Activated T-cell treated with anti-CD3 and anti-CD28 coated beads, Interleukin-2, amount 50 U/mL, for 4 hours (primary cell): Measurements from ENCODE around the gene ST8SIA3. TPM values are rescaled to one million over a fixed set of nuclear protein-coding genes. Genes with fewer than 3 reads are reported as not detected.
"Not testable (repeated sequence)": the region's sequence is repeated elsewhere in the genome, so short reads cannot be mapped to it uniquely, and the experiment has no call there.

Experiments used
- ATAC-seq, 2 donors: fragments of 200-7000 bp; cut with Tn5 transposase; one replicate each; pipeline ENCODE4 v1.10.0; 2021
- DNase-seq: peaks from one replicate; pipeline ENCODE4 v3.0.0-alpha.2; 2020
- H3K27me3 Mint-ChIP-seq: one replicate; pipeline ENCODE4 v1.8.0; 2021; ENCODE audit warnings: low read depth, mixed read lengths
- H3K36me3 Mint-ChIP-seq: one replicate; pipeline ENCODE4 v1.8.0; 2022; ENCODE audit warnings: mixed read lengths; ENCODE audit not compliant: insufficient read depth
- H3K4me1 Mint-ChIP-seq: one replicate; pipeline ENCODE4 v1.8.0; 2021; ENCODE audit warnings: low read depth, mixed read lengths
- H3K4me3 Mint-ChIP-seq: one replicate; pipeline ENCODE4 v1.8.0; 2021; ENCODE audit warnings: mild to moderate bottlenecking, moderate library complexity, mixed read lengths
- H3K9me3 Mint-ChIP-seq: one replicate; pipeline ENCODE4 v1.8.0; 2021; ENCODE audit warnings: mixed read lengths
- total RNA-seq, 3 donors: library from RNA; stranded (reverse); gene quantifications; one replicate each; pipeline ENCODE4 v1.2.1, GENCODE V29; 2021

Gene ST8SIA3
- total RNA-seq, 3 donors from 2014 or later = not detected

GRCh38 chr18:57396831-57397230 is 44.5 kb downstream of the ST8SIA3 start:
- not testable (repeated sequence) for DNase-seq, ATAC-seq, H3K36me3 Mint-ChIP-seq, H3K27me3 Mint-ChIP-seq, H3K4me3 Mint-ChIP-seq, H3K4me1 Mint-ChIP-seq
- H3K9me3 Mint-ChIP-seq = peaks cover 11% of the 10 kb centered on the region

DNA sequence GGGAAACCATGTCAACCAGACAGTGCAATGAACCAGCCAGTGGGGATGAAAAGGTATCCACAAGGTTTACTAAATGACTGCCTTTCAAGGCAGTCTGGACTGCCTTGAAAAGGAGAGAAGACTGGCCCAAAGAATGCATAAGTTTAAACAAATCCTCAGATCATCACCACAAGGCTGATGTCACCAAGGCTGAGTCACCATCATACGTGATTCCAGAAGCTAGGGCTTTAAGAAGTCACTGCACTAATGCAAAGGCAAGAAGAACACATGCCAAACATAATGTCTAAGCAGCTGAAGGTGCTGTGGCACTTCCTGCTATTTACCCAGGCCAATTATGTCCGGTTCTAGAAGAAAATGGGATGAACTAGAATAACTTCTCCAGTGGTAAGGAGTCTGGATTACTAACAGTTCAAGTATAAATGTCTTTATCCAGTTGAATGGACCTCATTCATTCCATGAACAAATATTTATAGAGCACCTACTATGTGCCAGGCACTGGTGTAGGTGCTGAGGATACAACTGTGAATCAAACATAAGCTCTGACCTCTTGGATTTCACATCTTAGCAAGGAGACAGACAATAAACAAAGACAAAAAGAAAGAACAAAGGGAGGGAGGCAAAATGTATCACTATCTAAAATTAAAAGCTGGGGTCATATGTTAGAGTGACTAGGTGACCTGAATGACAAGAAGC is 45.2 kb downstream of the ST8SIA3 start:
- H3K27me3 Mint-ChIP-seq = peaks cover 2% of the 10 kb centered on the region
- ATAC-seq = no peak
- H3K36me3 Mint-ChIP-seq = no peaks in the 10 kb centered on the region
- no peaks in the 10 kb centered on the region for H3K4me1 Mint-ChIP-seq
- no peak for DNase-seq
- H3K9me3 Mint-ChIP-seq = peaks cover 11% of the 10 kb centered on the region
- no peak overlapping the region for H3K4me3 Mint-ChIP-seq

DNA sequence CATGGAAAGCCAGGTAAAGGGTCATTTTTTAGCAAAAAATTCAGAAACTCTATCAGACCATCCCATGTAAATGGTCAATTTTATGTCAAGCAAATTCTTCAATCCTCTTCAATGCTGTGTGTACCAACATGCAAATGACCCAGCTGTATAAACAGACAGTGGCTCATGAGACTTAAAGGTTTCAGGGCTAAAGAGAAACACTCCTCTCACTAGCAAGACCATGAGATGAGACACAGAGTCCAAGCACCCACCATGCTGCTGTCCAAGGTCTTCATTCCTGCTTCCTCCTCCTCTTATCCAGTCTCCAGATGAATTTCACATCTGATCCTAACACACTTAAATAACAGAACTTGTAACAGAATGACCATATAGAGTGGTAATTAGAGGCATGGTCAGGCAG is 52.0 kb downstream of the ST8SIA3 start:
- H3K4me1 Mint-ChIP-seq = no peaks in the 10 kb centered on the region
- peaks cover 8% of the 10 kb centered on the region for H3K27me3 Mint-ChIP-seq
- DNase-seq = no peak
- no peak overlapping the region for H3K4me3 Mint-ChIP-seq
- H3K9me3 Mint-ChIP-seq = peaks cover 5% of the 10 kb centered on the region
- ATAC-seq = no peak
- H3K36me3 Mint-ChIP-seq = no peaks in the 10 kb centered on the region

- Mint-ChIP-seq H3K4me1 (no peaks in the 10 kb centered on the region), H3K9me3 (peaks cover 5% of the 10 kb centered on the region), H3K36me3 (no peaks in the 10 kb centered on the region), H3K4me3 (no peak overlapping the region), H3K27me3 (peaks cover 11% of the 10 kb centered on the region)
- ATAC-seq = no peak
- DNase-seq = no peak
These were observed 57.3 kb downstream of the ST8SIA3 start for GRCh38 chr18:57409650-57410049.

DNA sequence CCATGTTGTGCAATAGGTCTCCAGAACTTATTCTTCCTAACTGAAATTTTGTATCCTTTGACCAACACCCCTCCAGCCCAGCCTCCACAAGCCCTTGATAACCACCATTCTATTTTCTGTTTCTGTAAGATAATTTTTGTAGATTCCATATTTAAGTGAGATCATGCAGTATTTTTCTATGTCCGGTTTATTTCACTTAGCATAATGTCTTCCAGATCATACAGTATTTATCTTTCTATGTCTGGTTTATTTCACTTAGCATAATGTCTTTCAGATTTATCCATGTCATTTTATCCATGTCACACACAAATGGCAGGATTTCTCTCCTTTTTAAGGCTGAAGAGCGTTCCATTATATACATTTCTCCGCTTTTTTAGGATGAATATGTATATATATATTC is 58.4 kb downstream of the ST8SIA3 start:
- peaks cover 5% of the 10 kb centered on the region for H3K9me3 Mint-ChIP-seq
- no peak overlapping the region for H3K4me3 Mint-ChIP-seq
- no peaks in the 10 kb centered on the region for H3K4me1 Mint-ChIP-seq
- H3K27me3 Mint-ChIP-seq = peaks cover 16% of the 10 kb centered on the region
- ATAC-seq = no peak
- H3K36me3 Mint-ChIP-seq = no peaks in the 10 kb centered on the region
- DNase-seq = no peak

DNA sequence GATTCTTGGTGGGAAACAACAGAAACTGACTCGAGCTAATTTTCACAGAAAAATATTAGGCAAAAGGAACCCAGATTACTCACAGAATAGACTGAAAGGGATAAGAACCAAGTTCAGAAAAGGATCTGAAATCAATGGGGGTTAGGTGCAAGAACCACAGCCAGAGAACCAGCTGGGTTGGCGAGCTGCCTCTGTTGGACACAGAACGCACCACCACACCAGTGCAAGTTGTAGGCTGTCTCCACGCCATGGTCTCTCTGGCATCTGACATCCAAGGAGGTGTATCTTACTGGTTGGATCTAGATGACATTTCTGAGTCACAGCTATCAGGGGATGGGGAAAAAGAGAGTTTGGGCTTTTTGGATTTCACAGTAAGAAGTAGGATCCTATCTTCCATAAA is 64.2 kb downstream of the ST8SIA3 start:
- ATAC-seq (no peak), DNase-seq (no peak)
- H3K27me3 Mint-ChIP-seq = peaks cover 24% of the 10 kb centered on the region
- no peaks in the 10 kb centered on the region for H3K4me1 Mint-ChIP-seq
- H3K36me3 Mint-ChIP-seq = no peaks in the 10 kb centered on the region
- H3K4me3 Mint-ChIP-seq = no peak overlapping the region
- peaks cover 9% of the 10 kb centered on the region for H3K9me3 Mint-ChIP-seq

Other genes with a start within 250 kb of the ST8SIA3 start
- gene BOD1L2, start 205.5 kb upstream of the ST8SIA3 start, total RNA-seq = not detected
- gene ONECUT2, start 82.8 kb downstream of the ST8SIA3 start, total RNA-seq = under 1 TPM; 0.03 to 0.05 (median 0.03) TPM
- gene FECH, start 234.1 kb downstream of the ST8SIA3 start, total RNA-seq = 10 to 100 TPM; 14.7 to 18.7 (median 17.8) TPM